HepG2 (cell line): Measurements from ENCODE around the gene MYO1B. TPM values are rescaled to one million over a fixed set of nuclear protein-coding genes. Genes with fewer than 3 reads are reported as not detected.

Experiments
- FOSL2 ChIP-seq: sonication (generic); formaldehyde crosslinking; IDR thresholded peaks from 2 replicates; pipeline ENCODE4 v1.4.0; 2020; ENCODE audit warnings: missing genetic modification reagents
- GLI4 ChIP-seq: sonication (generic); formaldehyde crosslinking; IDR thresholded peaks from 2 replicates; pipeline ENCODE4 v1.5.1; 2020; ENCODE audit warnings: missing genetic modification reagents, mild to moderate bottlenecking, moderate library complexity, borderline replicate concordance
- JDP2 ChIP-seq: sonication (generic); formaldehyde crosslinking; IDR thresholded peaks from 2 replicates; pipeline ENCODE4 v1.8.1; 2022; ENCODE audit warnings: missing genetic modification reagents, borderline replicate concordance
- MAFF ChIP-seq: IDR thresholded peaks from 2 replicates; pipeline ENCODE4 v1.6.1; 2011; ENCODE audit warnings: low read depth, low read length, improper control_type of control experiment
- NCOA2 ChIP-seq: sonication (generic); formaldehyde crosslinking; IDR thresholded peaks from 2 replicates; pipeline ENCODE4 v1.8.0; 2022; ENCODE audit warnings: inconsistent platforms
- NFIC ChIP-seq: IDR thresholded peaks from 2 replicates; pipeline ENCODE4 v1.6.1; 2012; ENCODE audit warnings: mild to moderate bottlenecking, low read length, inconsistent platforms
- PITX1 ChIP-seq: sonication (generic); formaldehyde crosslinking; IDR thresholded peaks from 2 replicates; pipeline ENCODE4 v1.5.1; 2020; ENCODE audit warnings: mild to moderate bottlenecking, missing genetic modification reagents
- POGZ ChIP-seq: sonication (generic); formaldehyde crosslinking; IDR thresholded peaks from 2 replicates; pipeline ENCODE4 v1.4.0; 2020; ENCODE audit warnings: mild to moderate bottlenecking, missing genetic modification reagents
- RARA ChIP-seq: IDR thresholded peaks from 2 replicates; pipeline ENCODE4 v1.6.1; 2016; ENCODE audit warnings: missing genetic modification reagents, missing compliant biosample characterization
- RELA ChIP-seq: sonication (generic); formaldehyde crosslinking; IDR thresholded peaks from 2 replicates; pipeline ENCODE4 v1.4.0; 2020; ENCODE audit warnings: missing genetic modification reagents
- YEATS4 ChIP-seq: sonication (generic); formaldehyde crosslinking; IDR thresholded peaks from 2 replicates; pipeline ENCODE4 v1.4.0; 2020; ENCODE audit warnings: missing genetic modification reagents, borderline replicate concordance
- ZNF160 ChIP-seq: sonication (generic); formaldehyde crosslinking; IDR thresholded peaks from 2 replicates; pipeline ENCODE4 v1.8.0; 2022; ENCODE audit warnings: mild to moderate bottlenecking, inconsistent platforms, missing genetic modification reagents
- ZNF24 ChIP-seq: fragments of 450-650 bp; IDR thresholded peaks from 2 replicates; pipeline ENCODE4 v1.6.1; 2017; ENCODE audit warnings: antibody characterized with exemption, mild to moderate bottlenecking
- ZNF703 ChIP-seq: sonication (generic); formaldehyde crosslinking; IDR thresholded peaks from 2 replicates; pipeline ENCODE4 v1.5.1; 2020; ENCODE audit warnings: missing genetic modification reagents, mild to moderate bottlenecking, moderate library complexity, borderline replicate concordance
- ZSCAN29 ChIP-seq: sonication (generic); formaldehyde crosslinking; conservative IDR thresholded peaks from 2 replicates; pipeline ENCODE4 v1.4.0; 2020; ENCODE audit warnings: mild to moderate bottlenecking, missing genetic modification reagents
- polyA plus RNA-seq, 8 experiments: library from polyadenylated mRNA; depleted of rRNA in 3 of 8; stranded (reverse) in 7 of 8; unstranded in 1 of 8; fragments of >200 nt; fragmentation: Illumina TruSeq in 4 of 8; extraction: Trizol in 4 of 8; gene quantifications; 2 replicates each; pipeline versions ENCODE4 v1.2.1 to v1.2.3, GENCODE V29; 2011 to 2016; ENCODE audit warnings: low read depth in 4 of 8, missing spikeins in 1 of 8, mixed read lengths in 1 of 8; ENCODE audit not compliant: insufficient read depth in 1 of 8
- total RNA-seq, 5 experiments: library from RNA; depleted of rRNA; stranded (reverse); fragments of >200 nt; fragmentation: Illumina TruSeq; extraction: Trizol; gene quantifications; 2 replicates each; pipeline ENCODE4 v1.2.3, GENCODE V29; 2016; ENCODE audit warnings: low read depth in 1 of 5
- TF ChIP-seq, protein P1 (sequence below): sonication (generic); formaldehyde crosslinking; IDR thresholded peaks from 2 replicates; pipeline ENCODE4 v1.5.0; 2020; ENCODE audit warnings: missing genetic modification reagents
- TF ChIP-seq, protein P2 (sequence below): sonication (generic); formaldehyde crosslinking; IDR thresholded peaks from 2 replicates; pipeline ENCODE4 v1.4.0; 2020; ENCODE audit warnings: mild to moderate bottlenecking, missing genetic modification reagents, borderline replicate concordance
- TF ChIP-seq, protein P3 (sequence below): sonication (generic); formaldehyde crosslinking; IDR thresholded peaks from 2 replicates; pipeline ENCODE4 v1.5.0; 2020; ENCODE audit warnings: missing genetic modification reagents
- TF ChIP-seq, protein P4 (sequence below): sonication (generic); formaldehyde crosslinking; IDR thresholded peaks from 2 replicates; pipeline ENCODE4 v1.5.1; 2020; ENCODE audit warnings: mild to moderate bottlenecking, missing genetic modification reagents, borderline replicate concordance
- TF ChIP-seq, protein P5 (sequence below): sonication (generic); formaldehyde crosslinking; IDR thresholded peaks from 2 replicates; pipeline ENCODE4 v1.5.0; 2020; ENCODE audit warnings: mild to moderate bottlenecking, missing genetic modification reagents

The MYO1B gene
- total and polyA plus RNA-seq, 2 of the 13 experiments (the other 11 are each of a cell fraction or from before 2014, with no cell fraction given) = 36.9 to 89.8 TPM

DNA sequence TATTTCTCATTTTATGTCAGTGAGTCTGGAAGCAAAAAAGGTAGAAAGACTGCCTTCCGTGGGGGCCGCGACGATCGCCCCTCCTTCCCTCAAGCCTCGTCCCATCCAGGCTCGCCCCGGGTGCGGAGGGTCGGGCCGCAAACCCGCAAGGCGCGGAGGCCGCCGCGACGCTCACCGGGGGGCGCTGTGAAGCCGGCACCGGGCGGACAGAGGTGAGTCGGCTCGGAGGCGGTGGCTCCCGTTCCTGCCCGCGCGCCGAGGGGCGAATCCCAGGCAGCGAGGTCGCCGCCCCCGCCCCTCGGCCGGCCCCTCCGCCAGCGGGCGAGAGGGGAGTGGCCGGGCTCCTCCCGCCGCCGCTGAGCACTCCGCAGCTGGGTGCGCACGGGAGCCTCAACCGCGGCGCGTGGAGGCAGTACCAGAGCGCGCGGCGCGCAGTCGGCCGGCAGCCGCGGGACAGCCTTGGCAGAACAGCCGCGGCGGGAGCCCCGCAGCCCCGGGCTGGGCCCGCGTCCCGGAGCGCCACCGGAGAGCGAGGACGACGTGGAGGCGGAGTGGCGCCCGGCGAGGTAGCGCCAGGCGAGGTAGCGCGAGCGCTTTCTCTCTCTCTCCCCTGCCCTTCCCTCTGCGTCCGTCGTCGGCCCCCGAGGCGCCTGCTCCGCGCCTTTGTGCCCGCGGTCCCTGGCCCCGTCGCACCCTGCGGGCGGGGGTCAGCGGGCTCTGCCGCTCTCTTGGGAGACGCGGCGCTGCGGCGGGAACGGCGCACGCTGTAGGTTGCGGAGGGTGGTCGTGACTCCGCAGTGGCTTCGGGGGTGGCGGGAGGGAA lies at the start of gene MYO1B (continued):
- TF ChIP-seq, protein P1, sequence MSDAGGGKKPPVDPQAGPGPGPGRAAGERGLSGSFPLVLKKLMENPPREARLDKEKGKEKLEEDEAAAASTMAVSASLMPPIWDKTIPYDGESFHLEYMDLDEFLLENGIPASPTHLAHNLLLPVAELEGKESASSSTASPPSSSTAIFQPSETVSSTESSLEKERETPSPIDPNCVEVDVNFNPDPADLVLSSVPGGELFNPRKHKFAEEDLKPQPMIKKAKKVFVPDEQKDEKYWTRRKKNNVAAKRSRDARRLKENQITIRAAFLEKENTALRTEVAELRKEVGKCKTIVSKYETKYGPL (CRISPR knock-in tag) = peak; percentile 36; the same call in 1 of the 2 replicates
- TF ChIP-seq ZNF703 (no peak; the same call in 1 of the 2 replicates), RARA (CRISPR knock-in tag) (peak; percentile 54), ZSCAN29 (CRISPR knock-in tag) (peak; percentile 89; the same call in 1 of the 2 replicates), ZNF160 (CRISPR knock-in tag) (peak; percentile 88), MAFF (no peak), PITX1 (no peak), POGZ (CRISPR knock-in tag) (peak; percentile 95), YEATS4 (CRISPR knock-in tag) (peak; percentile 93), NCOA2 (CRISPR knock-in tag) (no peak), RELA (CRISPR knock-in tag) (0 out of 2 replicates have a peak, but pooled peaks have one; percentile 86), NFIC (no peak), ZNF24 (peak; percentile 61; the same call in 1 of the 2 replicates), GLI4 (CRISPR knock-in tag) (peak; percentile 13; the same call in 1 of the 2 replicates), FOSL2 (CRISPR knock-in tag) (peak; percentile 76), JDP2 (no peak)
- TF ChIP-seq, protein P2, sequence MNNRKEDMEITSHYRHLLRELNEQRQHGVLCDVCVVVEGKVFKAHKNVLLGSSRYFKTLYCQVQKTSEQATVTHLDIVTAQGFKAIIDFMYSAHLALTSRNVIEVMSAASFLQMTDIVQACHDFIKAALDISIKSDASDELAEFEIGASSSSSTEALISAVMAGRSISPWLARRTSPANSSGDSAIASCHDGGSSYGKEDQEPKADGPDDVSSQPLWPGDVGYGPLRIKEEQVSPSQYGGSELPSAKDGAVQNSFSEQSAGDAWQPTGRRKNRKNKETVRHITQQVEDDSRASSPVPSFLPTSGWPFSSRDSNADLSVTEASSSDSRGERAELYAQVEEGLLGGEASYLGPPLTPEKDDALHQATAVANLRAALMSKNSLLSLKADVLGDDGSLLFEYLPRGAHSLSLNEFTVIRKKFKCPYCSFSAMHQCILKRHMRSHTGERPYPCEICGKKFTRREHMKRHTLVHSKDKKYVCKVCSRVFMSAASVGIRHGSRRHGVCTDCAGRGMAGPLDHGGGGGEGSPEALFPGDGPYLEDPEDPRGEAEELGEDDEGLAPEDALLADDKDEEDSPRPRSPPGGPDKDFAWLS = 0 out of 2 replicates have a peak, but pooled peaks have one; percentile 35
- TF ChIP-seq, protein P3, sequence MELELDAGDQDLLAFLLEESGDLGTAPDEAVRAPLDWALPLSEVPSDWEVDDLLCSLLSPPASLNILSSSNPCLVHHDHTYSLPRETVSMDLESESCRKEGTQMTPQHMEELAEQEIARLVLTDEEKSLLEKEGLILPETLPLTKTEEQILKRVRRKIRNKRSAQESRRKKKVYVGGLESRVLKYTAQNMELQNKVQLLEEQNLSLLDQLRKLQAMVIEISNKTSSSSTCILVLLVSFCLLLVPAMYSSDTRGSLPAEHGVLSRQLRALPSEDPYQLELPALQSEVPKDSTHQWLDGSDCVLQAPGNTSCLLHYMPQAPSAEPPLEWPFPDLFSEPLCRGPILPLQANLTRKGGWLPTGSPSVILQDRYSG (CRISPR knock-in tag) = peak; percentile 36; the same call in 1 of the 2 replicates
- TF ChIP-seq, protein P4, sequence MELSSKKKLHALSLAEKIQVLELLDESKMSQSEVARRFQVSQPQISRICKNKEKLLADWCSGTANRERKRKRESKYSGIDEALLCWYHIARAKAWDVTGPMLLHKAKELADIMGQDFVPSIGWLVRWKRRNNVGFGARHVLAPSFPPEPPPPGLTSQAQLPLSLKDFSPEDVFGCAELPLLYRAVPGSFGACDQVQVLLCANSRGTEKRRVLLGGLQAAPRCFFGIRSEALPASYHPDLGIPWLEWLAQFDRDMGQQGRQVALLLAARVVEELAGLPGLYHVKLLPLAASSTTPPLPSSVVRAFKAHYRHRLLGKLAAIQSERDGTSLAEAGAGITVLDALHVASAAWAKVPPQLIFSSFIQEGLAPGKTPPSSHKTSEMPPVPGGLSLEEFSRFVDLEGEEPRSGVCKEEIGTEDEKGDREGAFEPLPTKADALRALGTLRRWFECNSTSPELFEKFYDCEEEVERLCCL (CRISPR knock-in tag) = no peak
- TF ChIP-seq, protein P5, sequence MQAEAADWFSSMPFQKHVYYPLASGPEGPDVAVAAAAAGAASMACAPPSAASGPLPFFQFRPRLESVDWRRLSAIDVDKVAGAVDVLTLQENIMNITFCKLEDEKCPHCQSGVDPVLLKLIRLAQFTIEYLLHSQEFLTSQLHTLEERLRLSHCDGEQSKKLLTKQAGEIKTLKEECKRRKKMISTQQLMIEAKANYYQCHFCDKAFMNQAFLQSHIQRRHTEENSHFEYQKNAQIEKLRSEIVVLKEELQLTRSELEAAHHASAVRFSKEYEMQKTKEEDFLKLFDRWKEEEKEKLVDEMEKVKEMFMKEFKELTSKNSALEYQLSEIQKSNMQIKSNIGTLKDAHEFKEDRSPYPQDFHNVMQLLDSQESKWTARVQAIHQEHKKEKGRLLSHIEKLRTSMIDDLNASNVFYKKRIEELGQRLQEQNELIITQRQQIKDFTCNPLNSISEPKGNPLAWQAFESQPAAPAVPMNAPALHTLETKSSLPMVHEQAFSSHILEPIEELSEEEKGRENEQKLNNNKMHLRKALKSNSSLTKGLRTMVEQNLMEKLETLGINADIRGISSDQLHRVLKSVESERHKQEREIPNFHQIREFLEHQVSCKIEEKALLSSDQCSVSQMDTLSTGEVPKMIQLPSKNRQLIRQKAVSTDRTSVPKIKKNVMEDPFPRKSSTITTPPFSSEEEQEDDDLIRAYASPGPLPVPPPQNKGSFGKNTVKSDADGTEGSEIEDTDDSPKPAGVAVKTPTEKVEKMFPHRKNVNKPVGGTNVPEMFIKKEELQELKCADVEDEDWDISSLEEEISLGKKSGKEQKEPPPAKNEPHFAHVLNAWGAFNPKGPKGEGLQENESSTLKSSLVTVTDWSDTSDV (CRISPR knock-in tag) = peak; percentile 72; the same call in 1 of the 2 replicates
